ENCODE data around the gene SUGP1.

- no peak for TF ChIP-seq CTCF (IDR thresholded peaks at IDR 0.05)
- TF ChIP-seq POLR2A (IDR thresholded peaks at IDR 0.05), result no peak
Measured at GRCh38 chr19:19234220-19234816, 86.0 kb downstream of the SUGP1 start.
